HL-60 (cell line): ENCODE measurements around the gene NKRF.
A peak's percentile ranks its signal among the peaks of the same experiment; 100 is the strongest.

Source experiments
- CTCF ChIP-seq: IDR thresholded peaks from one replicate; pipeline ENCODE4 v1.5.1; 2011; ENCODE audit warnings: low read length, control low read depth, inconsistent platforms; ENCODE audit not compliant: insufficient read depth
- GABPA ChIP-seq: IDR thresholded peaks from 2 replicates; pipeline ENCODE4 v1.6.1; 2012; ENCODE audit warnings: low read depth
- POLR2AphosphoS5 ChIP-seq: IDR thresholded peaks from 2 replicates; pipeline ENCODE4 v1.6.1; 2012; ENCODE audit warnings: low read depth
- REST ChIP-seq: IDR thresholded peaks from 2 replicates; pipeline ENCODE4 v1.6.1; 2012; ENCODE audit warnings: low read depth; ENCODE audit not compliant: insufficient replicate concordance
- SPI1 ChIP-seq: IDR thresholded peaks from 2 replicates; pipeline ENCODE4 v1.6.1; 2012; ENCODE audit warnings: low read depth, mild to moderate bottlenecking, borderline replicate concordance

GRCh38 chrX:119624951-119625668 lies 18.9 kb upstream of the NKRF start:
- TF ChIP-seq CTCF (no peak), POLR2AphosphoS5 (no peak), REST (no peak), GABPA (no peak), SPI1 (peak; percentile 52; the same call in 1 of the 2 replicates)
